Stimulated activated CD8-positive, alpha-beta memory T cell treated with anti-CD3 and anti-CD28 coated beads, Interleukin-15, amount 100 ng/mL, for 1 hour (primary cell): ENCODE measurements around the gene RERE.
"Not testable (repeated sequence)": the region's sequence is repeated elsewhere in the genome, so short reads cannot be mapped to it uniquely, and the experiment has no call there.

ENCODE experiments used
- DNase-seq: peaks from one replicate; pipeline ENCODE4 v3.0.0-alpha.2; 2020; ENCODE audit warnings: low read depth

Gene RERE

DNA sequence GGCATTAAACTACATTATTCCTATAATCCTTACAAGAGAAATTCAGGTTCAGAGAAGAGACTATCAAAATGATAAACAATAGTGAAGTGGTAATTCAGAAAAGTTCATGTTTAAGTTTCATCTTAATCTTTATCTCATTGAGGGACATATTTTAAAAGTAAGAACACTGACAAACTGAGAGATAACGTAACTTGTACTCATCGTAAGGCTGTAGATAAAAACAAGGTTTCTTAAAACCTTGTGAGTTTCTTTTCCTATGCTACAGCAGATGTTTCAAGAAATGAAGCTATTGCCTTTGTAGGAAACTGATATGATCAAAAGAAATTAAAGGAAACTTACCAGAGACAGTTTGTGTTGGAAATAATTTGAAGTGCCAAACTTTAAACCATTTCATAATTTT is 65.0 kb downstream of the RERE start:
- DNase-seq: no peak

DNA sequence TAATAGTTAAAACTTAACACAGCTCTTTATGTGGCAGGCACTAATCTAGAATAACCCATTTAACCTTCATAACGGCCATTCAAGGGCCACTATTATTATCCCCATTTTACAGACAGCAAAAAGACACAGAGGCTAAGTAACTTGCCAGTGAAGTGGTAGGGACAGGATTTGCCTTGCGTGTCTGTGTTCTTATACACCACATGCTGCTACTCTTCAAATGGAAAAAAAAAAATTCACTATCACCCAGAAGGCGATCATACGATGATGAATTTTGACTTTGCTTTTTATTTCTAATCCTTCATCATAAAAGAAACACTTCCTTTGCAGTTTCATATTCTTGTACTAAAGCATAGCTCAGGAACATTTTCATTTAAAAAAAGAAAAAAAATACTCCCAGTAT is 65.5 kb downstream of the RERE start:
- no peak for DNase-seq

GRCh38 chr1:8747879-8748825 is 69.3 kb downstream of the RERE start:
- no peak for DNase-seq

GRCh38 chr1:8746554-8746953 is 70.9 kb downstream of the RERE start:
- no peak for DNase-seq

- no peak for DNase-seq
These were observed 71.6 kb downstream of the RERE start for GRCh38 chr1:8745749-8746390.

GRCh38 chr1:8745346-8745745 is 72.1 kb downstream of the RERE start:
- DNase-seq: no peak

- DNase-seq: no peak
These were observed 75.2 kb downstream of the RERE start for GRCh38 chr1:8742022-8742924.

DNA sequence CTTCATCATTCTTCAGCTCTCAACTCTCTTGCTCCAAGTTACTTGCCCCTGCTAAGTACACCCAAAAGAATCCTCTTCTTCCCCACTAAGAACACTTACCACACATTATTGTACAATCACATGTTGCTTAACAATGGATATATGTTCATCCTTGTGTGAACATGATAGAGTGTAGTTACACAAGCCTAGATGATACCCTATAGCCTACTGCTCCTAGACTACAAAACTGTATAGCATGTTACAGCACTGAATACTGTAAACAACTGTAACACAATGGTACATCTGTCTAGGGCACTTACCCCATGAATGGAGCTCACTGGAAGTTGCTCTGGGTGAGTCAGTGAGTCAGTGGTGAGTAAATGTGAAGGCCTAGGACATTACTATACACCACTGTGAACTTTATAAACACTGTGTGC is 77.4 kb downstream of the RERE start:
- no peak for DNase-seq

DNA sequence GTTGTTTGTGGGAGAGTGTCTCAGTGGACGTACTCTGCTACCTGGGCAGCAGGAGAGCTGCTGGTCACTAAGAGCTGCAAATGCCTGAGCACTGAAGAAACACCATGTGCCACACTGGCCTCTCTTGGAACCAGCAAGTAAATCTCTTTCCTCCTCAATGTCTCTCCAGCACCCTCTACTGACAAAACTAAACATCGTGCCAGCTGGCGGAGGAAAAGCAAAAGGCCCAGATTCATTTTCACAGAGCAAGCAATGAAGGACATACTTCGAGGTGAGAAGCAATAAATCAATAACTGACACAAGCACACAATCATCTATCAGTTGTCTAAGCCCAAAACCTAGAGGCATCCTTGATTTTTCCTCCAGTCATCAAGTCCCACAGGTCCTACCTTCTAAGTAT is 78.1 kb downstream of the RERE start:
- no peak for DNase-seq

DNA sequence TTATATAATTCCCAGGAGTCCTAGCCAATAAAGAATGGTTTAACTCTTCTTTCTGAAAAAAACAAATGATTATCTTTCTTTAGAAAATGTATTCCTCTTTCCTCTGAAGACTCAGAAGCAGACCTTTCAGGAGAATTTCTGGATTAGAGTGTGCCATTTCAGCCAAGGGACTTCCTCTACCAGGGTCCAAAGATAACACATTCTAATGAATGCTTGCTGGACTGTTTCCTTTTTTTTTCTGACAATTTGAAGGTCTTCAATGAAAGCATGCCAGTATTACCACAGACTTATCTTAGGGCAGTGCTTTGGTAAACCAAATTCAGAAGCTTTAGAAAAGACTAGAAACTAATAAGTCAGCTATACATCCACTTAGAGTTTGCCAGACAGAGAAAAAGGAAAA is 80.5 kb downstream of the RERE start:
- DNase-seq: no peak

- DNase-seq: no peak
These were observed 84.0 kb downstream of the RERE start for GRCh38 chr1:8733484-8733883.

- no peak for DNase-seq
These were observed 86.3 kb downstream of the RERE start for GRCh38 chr1:8731162-8731561.

DNA sequence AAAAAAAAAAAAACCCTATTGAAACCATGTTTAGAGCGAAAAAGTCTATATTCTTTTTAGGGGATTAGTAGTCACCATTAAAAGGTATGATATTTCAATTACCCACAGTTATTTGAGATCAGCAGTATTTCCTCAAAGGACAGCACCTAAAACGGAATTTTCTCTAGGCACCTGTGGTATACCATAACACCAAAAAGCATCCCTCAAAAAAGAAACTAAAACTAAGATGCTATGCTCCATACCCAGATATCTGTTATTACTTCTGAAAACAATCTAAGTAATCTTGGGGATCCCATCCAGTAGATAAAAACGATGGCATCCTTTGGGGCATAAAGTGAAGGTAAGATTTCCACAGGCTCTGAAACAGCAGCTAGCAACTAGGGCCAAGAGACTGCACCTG is 89.0 kb downstream of the RERE start:
- no peak for DNase-seq

- DNase-seq: no peak
These were observed 89.6 kb downstream of the RERE start for GRCh38 chr1:8727809-8728213.

GRCh38 chr1:8727316-8727715 is 90.1 kb downstream of the RERE start:
- not testable (repeated sequence) for DNase-seq

GRCh38 chr1:8726801-8727186 is 90.6 kb downstream of the RERE start:
- not testable (repeated sequence) for DNase-seq

- no peak for DNase-seq
These were observed 94.4 kb downstream of the RERE start for GRCh38 chr1:8723010-8723409.

- no peak for DNase-seq
These were observed 95.1 kb downstream of the RERE start for GRCh38 chr1:8722366-8722765.

GRCh38 chr1:8721679-8722324 is 95.6 kb downstream of the RERE start:
- DNase-seq: no peak

DNA sequence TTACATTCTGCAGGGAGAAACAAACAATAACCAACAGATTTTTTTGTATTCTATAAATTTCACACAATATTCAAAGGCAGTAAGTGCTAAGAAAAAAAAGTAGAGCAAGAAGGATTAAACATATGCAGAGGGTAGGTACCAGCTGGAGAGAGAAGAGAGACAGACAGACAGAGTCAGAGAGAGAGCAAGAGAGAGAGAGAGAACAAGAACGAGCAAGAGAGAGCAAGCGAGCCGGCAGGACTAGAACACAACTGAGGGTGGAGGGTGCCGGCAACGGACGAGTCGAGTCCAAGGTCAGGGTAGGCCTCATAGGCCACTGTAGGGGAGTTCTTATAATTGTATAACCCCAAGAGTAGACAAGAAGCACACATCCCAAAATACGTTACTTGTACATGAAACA is 97.1 kb downstream of the RERE start:
- DNase-seq: no peak

GRCh38 chr1:8718850-8719361 is 98.5 kb downstream of the RERE start:
- DNase-seq: no peak

DNA sequence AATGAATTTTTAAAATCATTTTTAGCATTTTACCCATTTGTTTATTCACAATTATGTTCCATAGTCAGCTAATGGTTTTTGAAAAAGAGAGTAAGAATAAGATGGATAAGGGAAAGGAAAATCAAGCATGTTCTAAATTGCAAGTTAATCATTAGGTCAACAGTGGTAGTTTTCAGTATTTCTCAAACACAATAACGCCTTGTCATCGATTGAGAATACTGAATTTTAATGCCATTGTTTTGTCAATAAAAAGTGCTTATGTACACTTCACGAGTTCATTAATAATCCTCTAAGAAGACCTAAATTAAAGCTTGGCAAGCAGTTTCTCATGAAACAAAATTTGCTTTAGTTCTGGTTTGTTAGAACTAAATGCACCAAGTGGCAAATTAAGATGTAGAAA is 100.3 kb downstream of the RERE start:
- DNase-seq: no peak
